NK-92 (cell line): ENCODE results near the gene WHRN.

Experiments
- DNase-seq: peaks from one replicate; lab custom pipeline; 2025; ENCODE audit not compliant: unreplicated experiment; lab: John Stamatoyannopoulos, UW

WHRN gene

GRCh38 chr9:114493521-114494184 lies 11.6 kb downstream of the WHRN start:
- DNase-seq = no peak

GRCh38 chr9:114492991-114493390 lies 12.3 kb downstream of the WHRN start:
- no peak for DNase-seq

DNA sequence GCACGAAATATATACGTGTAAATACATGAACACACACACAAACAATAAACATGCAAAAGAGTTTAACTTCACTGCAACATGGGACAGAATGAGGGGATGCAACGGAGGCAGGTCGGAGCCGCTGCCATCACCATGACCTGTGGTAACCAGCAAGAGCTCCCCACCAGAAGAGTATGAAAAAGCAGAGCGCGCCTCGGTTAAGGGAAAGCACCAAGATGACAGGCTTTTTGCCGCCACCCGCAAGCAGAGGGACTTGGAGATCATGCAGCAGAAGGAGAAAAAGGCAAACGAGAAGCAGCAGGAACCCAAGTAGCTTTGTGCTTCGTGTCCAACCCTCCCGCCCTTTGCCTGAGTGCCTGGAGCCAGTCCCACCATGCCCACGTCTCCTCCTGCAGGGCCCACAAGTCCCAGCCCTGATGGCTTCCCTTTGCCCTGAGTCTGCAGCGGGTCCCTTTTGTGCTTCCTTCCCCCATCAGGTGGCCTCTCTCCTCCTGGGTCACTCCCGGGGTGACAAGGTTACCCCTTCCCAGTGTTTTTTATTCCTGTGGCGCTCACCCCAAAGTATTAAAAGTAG lies 13.8 kb downstream of the WHRN start:
- no peak for DNase-seq

DNA sequence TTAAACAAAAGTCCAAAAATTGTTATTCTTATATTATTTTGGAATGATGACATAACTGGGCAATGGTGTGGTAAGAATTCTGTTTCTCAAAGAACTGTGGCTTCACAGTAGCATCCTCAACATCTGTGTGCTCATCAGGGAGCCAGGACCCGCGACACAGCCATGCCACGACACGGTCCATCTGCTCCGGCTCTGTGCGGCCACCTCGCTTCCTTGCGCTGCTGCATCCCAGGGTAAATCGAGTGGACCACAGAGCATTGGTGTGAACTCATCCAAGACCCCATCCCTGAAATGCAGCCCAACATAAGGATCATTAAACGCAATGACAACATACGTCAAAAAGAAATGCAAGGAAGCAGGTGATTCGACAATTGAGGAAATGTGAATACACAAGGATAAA lies 15.3 kb downstream of the WHRN start:
- no peak for DNase-seq

DNA sequence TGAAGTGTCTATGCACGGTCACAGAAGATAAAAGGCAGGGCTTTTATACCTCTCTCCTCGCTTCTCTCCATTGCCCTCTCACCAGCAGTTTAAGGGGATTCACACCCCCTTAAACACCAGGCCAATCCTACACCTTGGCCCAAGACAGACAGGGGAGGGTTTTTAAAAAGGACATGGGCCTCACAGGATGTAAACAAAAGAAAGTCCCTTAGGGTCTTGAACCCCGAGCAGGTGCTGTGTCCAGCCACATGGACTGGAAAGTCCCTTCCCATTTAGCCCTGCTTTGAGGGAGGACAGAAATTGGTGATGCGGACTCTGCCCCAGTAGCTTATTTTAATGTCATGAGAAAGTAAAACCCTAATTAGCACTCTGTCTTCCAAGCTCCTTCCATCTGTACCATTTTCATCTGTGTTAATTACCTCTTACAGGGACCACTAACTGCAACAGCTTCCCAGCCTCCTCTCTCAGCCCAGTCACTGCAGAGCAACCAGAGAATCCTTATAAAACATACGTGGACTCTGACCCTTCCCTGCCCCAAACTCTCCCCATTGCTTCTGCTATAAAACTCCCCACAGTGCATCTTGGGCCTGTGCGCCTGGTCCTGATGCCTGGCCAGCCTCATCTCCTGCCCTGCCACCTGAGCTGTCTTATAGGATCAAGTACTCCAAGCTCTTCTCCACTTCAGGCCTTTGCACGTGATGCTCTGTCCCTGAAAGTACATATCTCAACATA lies 16.7 kb downstream of the WHRN start:
- no peak for DNase-seq

GRCh38 chr9:114487607-114488300 lies 17.5 kb downstream of the WHRN start:
- DNase-seq = no peak

DNA sequence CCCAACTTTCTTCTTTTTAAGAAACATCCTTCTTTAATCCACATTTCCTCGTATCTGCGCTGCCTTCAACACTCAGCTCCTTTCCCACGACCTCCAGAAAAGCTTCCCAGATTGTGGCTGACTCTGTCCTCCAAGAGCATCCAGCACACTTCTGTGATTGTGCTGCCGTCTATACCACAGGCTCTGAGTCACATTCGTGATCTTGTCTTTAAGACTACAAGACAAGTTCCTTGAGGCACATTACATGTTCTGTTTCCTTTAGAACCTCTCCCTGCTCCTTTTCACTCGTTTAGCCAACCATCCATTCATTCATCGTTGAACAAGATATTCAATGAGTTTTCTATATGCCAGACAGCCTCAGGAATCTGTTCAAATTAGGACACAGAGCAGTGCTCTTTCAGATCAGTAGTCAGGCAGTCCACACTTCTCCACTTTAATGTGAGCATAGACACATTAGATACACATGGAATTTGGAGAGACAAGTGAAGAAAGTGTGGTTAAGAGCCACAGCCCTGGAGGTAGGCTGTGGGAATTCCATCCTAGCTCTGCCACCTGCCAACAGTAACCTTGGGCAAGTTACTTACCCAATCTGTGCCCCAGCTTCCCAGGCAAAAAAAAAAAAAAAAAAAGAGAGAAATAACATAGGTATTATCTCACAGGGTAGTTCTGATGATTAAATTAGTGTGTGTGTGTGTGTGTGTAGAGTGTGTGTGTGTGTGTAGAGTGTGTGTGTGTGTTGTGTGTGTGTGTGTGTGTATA lies 18.9 kb downstream of the WHRN start:
- DNase-seq = no peak

GRCh38 chr9:114484854-114485443 lies 20.3 kb downstream of the WHRN start:
- DNase-seq = no peak

GRCh38 chr9:114484215-114484853 lies 20.9 kb downstream of the WHRN start:
- no peak for DNase-seq

- DNase-seq = no peak
Measured at GRCh38 chr9:114483499-114483898, 21.8 kb downstream of the WHRN start.

DNA sequence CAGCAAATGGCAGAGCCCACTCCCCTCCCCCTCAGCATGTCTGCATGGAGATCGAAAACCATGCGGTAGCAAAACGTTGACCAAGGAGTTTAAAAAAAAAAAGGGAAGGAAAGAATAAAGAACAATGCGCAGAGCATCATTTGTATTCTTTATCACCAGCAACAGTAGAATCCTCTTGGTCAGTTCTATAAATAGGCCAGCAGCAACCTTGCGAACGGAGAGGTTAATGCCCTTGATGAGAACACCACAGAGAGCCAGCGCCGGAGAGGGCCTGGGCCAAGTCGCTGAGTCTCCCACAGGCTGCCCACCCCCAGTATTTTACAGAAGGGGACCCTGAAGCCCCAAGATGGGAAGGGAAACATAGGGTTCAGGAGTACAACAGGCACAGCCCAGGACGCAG lies 22.7 kb downstream of the WHRN start:
- no peak for DNase-seq

DNA sequence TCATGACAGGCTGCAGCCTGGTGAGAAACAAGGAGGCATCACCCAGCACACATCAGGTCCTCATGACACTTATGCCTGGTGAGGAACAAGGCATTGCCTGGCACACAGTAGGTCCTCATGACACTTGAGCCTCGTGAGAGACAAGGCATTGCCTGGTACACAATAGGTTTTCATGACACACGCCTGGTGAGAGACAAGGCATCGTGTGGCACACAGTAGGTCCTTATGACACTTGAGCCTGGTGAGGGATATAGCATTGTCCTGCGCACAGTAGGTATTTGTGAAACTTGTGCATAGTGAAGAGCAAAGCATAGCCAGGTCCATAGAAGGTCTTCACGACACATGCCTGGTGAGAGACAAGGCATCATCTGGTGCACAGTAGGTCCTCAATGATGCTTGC lies 23.5 kb downstream of the WHRN start:
- DNase-seq = no peak

GRCh38 chr9:114480746-114481435 lies 24.4 kb downstream of the WHRN start:
- DNase-seq = no peak

GRCh38 chr9:114478871-114479270 lies 26.4 kb downstream of the WHRN start:
- DNase-seq = no peak

- no peak for DNase-seq
Measured at GRCh38 chr9:114478459-114478858, 26.8 kb downstream of the WHRN start.

GRCh38 chr9:114477642-114478041 lies 27.6 kb downstream of the WHRN start:
- no peak for DNase-seq

DNA sequence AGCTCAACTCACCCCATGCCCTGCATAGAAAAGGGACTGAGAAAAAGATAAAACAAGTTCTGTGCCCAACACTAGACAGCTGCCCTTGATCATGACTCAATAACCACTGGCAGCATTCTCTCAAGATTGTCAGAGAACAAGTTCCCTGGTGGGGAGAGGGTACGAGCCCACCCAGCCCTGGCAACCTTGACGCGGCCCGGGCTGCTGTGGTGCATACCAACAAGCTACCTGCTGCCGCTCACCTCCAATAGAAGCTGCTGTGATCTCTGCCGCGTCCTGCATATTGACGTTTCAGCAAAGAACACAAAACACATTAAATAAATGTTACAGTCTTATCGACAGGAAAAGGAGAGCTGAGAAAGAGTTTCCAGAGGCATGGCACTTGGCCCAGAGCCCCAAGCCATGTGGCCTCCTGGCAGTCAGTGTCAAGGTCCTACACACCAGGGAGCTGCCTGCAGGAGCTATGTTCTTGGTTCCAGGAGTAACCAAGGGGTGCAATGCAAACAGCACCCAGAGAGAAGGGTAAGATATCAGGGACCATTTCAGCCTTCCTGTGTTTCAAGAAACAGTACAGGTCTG lies 28.3 kb downstream of the WHRN start:
- no peak for DNase-seq

DNA sequence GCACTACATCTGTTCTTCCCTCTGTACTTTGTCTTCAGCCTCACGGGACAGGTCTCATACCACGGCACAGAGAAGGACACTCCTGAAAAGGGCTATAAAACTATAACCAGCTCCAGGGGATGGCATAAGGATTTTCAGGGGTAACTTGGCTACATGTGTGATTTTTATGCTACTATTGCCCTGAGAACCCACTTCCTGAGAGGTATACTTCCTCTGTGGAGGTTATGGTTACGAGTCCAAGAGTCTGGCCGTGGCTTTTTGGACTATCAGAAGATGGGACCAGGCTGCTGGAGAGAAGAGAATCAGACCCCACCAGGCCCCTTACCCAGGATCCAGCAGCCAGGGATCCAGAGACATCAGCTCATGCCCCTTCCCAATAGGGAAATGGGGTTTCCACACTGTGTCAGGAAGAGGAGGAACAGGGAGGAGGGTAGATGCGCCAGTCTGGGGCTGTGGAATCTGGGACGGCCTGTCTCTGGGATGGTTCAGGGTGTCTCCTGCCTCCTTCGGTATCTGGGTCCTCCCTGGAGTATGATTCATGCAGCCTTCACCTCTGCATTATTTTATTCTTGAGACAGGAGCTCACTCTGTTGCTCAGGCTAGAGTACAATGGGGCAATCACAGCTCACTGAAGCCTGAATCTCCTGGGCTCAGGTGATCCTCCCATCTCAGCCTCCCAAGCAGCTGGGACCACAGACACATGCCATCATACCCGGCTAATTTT lies 29.7 kb downstream of the WHRN start:
- DNase-seq = no peak

DNA sequence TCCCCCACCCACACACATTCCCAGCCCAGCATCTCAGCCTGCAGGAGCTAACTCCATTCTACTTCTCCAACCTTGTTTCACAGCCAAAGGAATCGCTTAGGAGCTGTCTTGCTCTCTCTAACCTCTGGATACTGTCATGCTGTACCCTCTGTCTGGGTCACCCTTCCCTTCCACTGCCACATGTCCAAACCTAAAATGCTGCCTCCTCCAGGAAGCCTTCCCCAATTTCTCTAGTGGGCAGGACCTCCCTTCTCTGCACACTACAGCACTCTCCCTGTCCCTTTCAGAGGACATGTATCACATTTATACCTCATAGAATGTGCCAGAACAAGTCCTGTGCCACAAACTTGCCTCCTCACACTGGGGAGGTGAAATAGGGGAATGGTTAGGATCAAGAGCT lies 30.8 kb downstream of the WHRN start:
- DNase-seq = no peak
